GM18505 (cell line): ENCODE measurements around the gene SCN1A.
"Not testable (repeated sequence)": the region's sequence is repeated elsewhere in the genome, so short reads cannot be mapped to it uniquely, and the experiment has no call there.

Experiments
- ATAC-seq: cut with Tn5 transposase; IDR thresholded peaks from one replicate; pipeline ENCODE4 v1.9.1; 2021; ENCODE audit not compliant: unreplicated experiment
- POLR2A ChIP-seq: IDR thresholded peaks from 4 replicates; pipeline ENCODE4 v1.6.1; 2011; ENCODE audit warnings: borderline replicate concordance; ENCODE audit not compliant: insufficient read depth, insufficient read length; ENCODE audit errors: extremely low read depth

The SCN1A gene

GRCh38 chr2:166031054-166031453 is 96.8 kb downstream of the SCN1A start:
- no peak for ATAC-seq
- TF ChIP-seq POLR2A: no peak

DNA sequence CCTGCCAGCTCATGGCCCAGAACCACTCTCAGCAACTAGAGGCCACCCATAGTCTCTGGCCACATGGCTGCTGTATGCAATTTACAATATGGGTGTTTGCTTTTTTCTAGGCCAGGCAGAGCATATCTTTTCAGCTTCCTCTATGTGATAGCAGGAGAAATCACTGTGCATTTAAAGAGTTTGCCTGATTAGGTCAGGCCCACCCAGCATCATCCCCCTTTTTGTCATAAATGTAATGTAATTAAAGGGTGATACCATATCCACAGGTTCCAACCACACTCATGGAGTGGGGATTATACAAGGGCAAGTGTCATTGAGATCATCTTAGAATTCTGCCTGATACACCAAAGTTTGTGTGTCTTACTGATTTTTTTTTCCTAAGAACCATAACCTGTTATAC is 102.5 kb downstream of the SCN1A start:
- TF ChIP-seq POLR2A: no peak
- ATAC-seq: no peak

DNA sequence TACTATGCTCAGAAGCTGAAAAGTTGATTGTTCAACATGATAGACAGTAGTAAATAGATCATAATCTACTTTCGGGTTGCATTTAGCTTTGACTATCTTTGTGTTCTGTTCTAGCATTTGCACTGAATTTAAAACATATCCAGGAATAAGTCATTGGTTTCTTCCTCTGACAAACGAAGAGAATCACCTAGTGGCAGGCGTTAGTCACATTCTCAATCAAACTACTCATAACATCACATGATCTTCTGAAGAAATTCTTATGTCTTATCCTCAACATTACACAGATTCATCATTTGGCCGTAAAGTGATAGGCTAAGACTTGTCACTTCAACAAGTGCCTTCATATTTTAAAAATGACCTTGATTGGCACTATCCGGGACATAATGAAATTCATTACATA is 110.6 kb downstream of the SCN1A start:
- no peak for ATAC-seq
- no peak for TF ChIP-seq POLR2A

- ATAC-seq: no peak
- TF ChIP-seq POLR2A: no peak
Measured at GRCh38 chr2:166013878-166014277, 113.9 kb downstream of the SCN1A start.

DNA sequence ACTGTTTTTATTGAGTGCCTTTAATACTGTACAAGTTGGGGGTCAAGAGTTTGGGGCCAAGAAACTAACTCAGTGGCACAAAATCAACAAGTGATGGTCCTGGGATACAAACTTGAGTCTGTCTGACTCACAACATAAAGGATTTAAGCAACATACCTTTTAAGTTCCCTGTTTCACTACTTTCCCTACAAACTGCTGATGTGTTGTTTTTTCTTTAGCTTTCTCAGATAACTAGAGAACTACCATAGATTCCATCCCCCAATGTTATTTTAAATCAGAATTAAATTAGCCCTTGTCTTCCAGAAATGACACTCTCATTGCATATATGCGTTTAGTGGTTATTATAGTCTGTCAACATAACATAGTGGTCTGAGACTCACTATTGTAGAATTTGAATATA is 116.2 kb downstream of the SCN1A start:
- no peak for TF ChIP-seq POLR2A
- ATAC-seq: no peak

- no peak for TF ChIP-seq POLR2A
- no peak for ATAC-seq
Measured at GRCh38 chr2:166000401-166000800, 127.4 kb downstream of the SCN1A start.

DNA sequence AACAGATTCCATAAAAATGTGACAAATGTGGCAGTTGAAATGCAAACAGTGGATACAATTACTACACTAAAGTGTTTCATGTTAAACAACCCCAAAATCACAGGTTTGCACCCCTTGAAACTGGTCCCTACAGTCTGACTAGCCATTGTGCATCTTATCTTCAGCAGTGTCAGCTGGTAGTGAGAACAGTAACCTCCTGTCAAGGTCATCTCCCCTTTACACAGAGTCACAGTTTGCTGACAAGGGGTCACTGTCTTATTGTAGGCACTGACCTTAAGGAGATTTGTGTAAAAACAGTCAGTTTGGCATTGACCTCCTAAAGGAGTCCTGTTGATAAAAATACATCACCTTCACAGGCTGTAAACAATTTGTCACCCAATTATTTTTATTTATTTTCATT is 137.0 kb downstream of the SCN1A start:
- no peak for ATAC-seq
- TF ChIP-seq POLR2A: no peak

DNA sequence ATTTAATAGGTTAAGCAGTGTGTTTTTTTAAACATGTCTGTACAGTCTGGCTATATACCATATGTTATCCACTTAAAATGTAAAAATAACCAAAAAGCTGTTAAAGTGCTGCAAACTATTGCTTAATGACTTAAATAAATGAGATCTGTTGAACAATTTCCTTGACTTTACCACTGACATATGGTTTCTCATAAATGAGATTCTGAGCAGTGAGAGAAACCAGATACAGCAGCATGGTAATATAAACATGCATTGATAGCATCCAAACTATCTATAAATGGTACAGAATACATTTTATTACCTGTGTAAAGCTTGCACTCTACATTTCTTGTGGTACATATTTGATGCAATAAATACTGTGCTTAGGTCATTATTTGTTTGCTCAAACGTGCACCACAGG is 138.0 kb downstream of the SCN1A start:
- TF ChIP-seq POLR2A: no peak
- ATAC-seq: no peak

DNA sequence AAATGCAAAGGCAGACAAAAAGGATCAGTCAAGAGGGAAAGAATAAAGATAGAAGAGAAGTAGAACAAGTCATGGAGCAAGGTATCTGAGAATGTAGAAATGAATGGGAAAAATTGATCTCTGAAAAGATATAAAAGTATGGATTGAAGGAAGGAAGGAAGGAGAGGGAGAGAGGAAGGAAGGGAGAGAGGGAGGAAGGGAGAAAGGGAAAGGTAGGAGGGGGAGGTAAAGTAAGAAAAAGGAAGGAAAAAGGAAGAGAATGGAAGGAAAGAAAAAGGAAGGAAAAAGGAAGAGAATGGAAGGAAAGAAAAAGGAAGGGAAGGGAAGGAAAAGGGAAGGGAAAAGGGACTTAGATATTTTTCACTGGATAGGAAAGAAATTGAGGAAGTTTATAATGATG is 142.7 kb downstream of the SCN1A start:
- TF ChIP-seq POLR2A: no peak
- no peak for ATAC-seq

- not testable (repeated sequence) for ATAC-seq
Measured at GRCh38 chr2:165972161-165972560, 155.7 kb downstream of the SCN1A start.

DNA sequence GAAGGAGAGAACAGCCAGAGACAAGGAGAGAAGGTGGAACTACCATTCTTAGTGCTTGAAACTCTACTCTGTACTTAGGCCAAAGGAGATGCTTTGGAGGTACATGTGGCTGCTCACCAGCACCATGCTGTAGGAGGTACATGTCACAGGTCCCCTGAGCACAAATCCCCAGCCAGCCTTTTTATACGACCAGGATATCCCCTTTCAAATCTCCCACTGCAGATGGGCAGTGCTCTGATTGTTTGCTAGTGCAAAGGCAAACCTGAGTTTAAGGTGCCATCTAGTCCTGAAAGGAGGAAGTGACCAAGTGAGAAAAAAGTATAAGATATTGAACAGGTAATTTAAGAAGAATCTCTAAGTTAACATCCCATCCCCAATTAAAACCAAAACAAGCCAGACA is 157.2 kb downstream of the SCN1A start:
- ATAC-seq: no peak
- no peak for TF ChIP-seq POLR2A

DNA sequence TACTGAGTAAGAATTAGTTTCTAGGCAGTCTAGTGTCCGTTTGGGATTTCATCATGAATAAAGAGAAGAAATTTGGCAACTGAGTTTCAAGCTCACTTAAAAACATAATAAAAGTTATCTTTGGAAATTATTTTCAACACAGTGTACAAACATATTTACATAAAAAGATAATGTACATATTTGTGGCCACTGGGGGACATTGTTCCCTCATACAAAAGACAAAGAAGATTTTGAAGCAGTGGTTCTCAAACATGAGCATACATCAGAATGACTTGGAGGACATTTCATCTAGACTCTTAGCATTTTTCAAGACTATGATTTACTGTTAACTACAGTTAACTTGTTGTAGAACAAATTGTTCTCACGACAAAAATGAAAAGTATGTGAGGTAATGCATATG is 158.6 kb downstream of the SCN1A start:
- no peak for TF ChIP-seq POLR2A
- ATAC-seq: no peak

DNA sequence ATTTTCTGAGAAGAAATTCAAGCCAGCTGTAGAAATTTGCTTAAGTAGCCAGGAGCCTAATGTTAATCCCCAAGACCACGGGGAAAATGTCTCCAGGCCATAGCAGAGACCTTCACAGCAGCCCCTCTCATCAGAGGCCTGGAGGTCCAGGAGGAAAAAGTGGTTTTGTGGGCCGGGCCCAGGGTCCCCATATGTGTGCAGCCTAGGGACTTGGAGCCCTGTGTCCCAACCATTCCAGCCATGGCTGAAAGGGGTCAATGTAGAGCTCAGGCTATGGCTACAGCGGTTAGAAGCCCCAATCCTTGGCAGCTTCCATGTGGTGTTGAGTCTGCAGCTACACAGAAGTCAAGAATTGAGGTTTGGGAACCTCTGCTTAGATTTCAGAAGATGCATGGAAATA is 160.1 kb downstream of the SCN1A start:
- ATAC-seq: no peak
- no peak for TF ChIP-seq POLR2A

DNA sequence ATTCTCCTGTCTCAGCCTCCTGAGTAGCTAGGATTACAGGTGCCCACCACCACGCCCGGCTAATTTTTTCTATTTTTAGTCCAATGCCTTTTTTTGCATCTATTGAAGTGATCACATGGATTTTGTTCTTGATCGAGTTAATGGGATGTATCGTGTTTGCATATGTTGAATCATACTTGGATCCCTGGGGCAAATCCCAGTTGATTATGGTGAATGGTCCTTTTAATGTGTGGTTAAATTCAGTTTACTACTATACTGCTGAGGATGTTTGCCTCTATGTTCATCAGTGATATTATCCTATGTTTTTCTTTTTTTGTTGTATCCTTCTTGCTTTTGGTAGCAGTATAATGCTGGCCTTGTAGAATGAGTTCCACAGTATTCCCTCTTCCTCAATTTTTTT is 166.0 kb downstream of the SCN1A start:
- ATAC-seq: no peak
- TF ChIP-seq POLR2A: no peak

- no peak for TF ChIP-seq POLR2A
- ATAC-seq: no peak
Measured at GRCh38 chr2:165959371-165959770, 168.4 kb downstream of the SCN1A start.
